NOMO-1 (cell line): ENCODE results near the gene PDLIM1.
A peak's percentile ranks its signal among the peaks of the same experiment; 100 is the strongest.
"Not testable (repeated sequence)": the region's sequence is repeated elsewhere in the genome, so short reads cannot be mapped to it uniquely, and the experiment has no call there.

Experiments
- DNase-seq, 2 experiments: peaks; one replicate each; lab custom pipeline; 2025; ENCODE audit not compliant: unreplicated experiment in 2 of 2; lab: John Stamatoyannopoulos, UW

Gene PDLIM1

DNA sequence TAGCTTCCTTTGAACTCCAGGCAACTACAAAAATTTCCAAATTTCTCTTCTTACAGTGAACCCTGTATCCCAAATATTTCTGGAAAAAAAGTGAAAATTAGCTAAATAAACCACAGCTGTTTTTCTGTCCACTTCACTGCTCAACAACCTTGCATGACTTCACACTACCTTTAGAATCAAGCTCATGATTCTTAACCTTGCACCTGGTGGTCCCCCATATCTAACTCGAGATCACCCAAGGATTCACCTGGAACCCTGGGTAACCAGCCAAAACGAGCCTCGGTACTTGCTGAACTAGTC is 47.5 kb downstream of the PDLIM1 start:
- DNase-seq, result no peak

DNA sequence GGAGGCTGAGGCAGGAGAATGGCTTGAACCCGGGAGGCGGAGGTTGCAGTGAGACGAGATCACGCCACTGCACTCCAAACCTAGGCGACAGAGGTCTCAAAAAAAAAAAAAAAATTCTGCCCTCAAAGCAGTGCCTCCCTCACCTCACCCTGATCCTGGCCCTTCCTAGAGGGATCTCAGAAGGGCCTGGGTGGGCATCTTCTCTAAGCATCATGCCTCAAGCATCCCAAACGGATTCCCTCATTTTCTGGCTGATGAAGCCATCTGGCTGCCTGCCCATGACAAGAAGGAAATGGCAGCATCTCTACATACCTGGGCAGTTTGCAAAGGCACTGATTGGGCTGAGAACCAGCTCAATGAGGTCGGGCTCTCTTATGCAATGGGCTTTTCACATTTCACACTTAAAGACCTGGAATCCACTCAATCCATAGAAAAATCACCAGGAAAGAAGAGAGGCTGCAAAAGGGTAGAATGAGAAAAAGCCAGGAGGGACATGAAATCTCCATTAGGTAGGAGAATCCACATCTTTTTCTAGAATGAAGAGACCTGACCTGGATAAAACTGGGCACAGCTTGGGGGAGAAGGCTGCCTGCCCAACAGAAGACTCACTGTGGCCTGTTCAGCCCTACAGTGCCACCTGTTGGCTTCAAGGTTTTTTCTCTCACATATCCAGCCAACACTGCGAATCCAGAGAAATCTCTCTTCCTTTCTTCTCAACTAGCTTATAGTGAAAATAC is 48.1 kb downstream of the PDLIM1 start:
- DNase-seq, result no peak

DNA sequence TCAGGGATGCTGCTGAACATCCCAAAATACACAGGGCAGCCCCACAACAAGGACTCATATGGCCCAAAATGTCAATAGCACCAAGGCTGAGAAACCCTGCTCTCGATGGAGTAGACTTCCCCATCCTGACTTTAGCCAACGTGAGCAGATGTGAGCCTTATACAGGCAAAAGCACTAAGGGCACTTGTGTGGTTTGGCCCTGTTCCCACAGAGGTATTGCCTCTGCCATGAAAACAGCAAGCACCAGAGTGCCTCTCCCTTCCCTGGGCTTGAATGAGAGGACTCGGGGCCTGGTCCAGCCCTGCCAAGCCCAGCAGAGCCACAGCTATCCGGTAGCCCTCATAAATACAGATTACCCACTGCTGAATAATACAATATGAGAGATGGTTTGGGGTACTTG is 49.3 kb downstream of the PDLIM1 start:
- DNase-seq, result no peak

- DNase-seq, result no peak
These were observed 50.0 kb downstream of the PDLIM1 start for GRCh38 chr10:95240811-95241210.

GRCh38 chr10:95240096-95240495 is 50.7 kb downstream of the PDLIM1 start:
- not testable (repeated sequence) for DNase-seq

GRCh38 chr10:95237376-95238170 is 53.2 kb downstream of the PDLIM1 start:
- no peak for DNase-seq

DNA sequence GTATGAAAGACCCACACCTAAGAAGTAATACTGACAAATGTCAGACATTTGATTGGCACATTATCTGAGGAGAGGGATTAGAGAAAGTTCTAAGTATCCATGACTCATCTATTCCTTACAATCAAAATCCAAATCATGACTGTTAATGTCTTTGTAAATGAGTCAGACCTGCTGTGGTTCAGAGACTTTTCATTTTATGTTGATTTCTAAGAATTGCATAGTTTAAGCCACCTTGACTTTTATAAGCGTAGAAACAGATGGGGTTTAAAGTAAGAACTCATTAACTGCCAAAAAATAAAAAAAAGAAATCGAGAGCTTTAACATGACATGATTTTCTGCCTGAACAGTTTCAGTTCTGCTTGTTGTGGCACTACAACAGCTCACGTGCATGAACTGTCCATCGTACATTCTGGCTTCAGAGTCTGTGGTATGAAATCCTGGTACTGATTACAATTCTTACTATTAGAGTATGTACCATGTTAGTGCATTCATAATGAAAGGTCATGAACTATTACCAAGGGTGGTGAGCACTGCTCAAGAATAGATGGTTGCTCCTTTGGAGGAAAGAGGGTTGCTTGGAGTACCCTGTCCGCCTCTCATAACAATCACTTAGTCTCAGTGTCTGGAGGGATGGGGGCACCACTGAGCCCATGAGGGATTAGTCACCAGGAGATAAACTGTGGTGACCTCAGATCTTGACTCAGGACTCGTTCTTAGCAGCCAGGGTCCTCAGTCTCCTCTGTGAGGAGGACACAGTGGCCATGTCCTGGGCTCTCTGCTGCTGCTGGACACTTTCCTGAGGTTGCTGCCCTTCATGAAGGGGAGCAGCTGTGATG is 54.5 kb downstream of the PDLIM1 start:
- DNase-seq, result peak; percentile 30 to 64

DNA sequence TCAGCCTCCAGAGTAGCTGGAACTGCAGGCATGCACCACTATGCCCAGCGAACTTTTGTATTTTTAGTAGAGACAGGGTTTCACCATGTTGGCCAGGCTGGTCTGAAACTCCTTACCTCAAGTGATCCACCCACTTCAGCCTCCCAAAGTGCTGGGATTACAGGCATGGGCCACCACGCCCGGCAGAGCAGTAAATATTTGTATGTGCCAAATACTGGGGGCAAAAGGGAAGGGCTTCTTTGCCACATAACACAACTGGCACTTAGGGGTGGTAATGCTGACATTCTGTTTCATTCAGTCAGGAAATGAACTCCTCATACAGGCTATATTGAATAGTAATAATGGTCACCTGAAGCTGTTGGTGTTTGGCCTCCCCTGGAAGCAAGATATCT is 55.1 kb downstream of the PDLIM1 start:
- DNase-seq, result no peak

DNA sequence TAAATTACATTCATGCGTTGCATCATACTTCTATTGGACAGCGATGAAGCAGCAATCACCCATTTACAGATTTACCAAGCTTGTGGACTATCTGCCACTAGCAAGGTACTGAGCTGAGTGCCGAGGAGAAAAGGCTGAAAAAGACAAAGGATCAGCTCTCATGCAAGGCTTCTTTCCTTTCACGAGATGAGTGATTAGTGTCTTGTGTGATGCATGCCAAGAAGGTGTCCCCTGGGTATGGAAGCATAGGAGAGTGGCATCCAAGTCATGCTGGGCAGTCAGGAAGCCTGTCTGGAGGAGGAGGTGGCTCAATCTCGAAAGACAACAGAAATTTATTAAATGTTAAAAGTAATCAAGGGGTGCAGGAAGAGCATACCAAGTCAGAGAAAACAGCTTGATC is 55.9 kb downstream of the PDLIM1 start:
- no peak for DNase-seq

- no peak for DNase-seq
These were observed 57.3 kb downstream of the PDLIM1 start for GRCh38 chr10:95233377-95234034.

DNA sequence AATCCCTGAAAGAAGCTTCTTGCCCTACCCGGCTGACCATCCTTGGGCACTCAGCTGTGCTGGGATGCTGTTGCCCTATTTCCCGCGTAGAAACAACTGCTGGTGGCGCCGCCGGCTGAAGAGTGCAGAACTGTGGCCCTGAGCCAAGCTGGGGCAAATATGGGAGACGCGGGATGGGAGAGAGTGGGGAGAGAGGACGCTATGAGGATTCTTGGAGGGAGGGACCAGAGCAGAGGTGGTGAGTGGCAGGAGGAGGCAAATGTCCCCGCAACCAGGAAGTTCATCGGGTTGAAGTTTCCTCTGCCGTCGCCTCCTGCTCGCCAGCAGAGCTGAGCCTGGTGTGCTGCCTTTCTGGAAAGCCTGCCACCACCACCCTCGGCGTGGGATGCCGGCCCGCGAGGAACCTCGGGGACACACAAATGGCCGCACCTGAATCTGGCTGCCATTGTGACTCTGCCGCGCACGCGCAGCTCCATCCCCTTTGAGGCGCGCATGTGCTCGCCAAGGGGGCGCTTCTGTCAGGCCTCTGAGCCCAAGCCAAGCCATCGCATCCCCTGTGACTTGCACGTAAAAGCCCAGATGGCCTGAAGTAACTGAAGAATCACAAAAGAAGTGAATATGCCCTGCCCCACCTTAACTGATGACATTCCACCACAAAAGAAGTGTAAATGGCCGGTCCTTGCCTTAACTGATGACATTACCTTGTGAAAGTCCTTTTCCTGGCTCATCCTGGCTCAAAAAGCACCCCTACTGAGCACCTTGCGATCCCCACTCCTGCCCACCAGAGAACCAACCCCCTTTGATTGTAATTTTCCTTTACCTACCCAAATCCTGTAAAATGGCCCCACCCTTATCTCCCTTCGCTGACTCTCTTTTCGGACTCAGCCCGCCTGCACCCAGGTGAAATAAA is 59.9 kb downstream of the PDLIM1 start:
- DNase-seq, result not testable (repeated sequence)

GRCh38 chr10:95229724-95230627 is 60.8 kb downstream of the PDLIM1 start:
- no peak for DNase-seq

GRCh38 chr10:95228934-95229723 is 61.7 kb downstream of the PDLIM1 start:
- not testable (repeated sequence) for DNase-seq

GRCh38 chr10:95225136-95225535 is 65.7 kb downstream of the PDLIM1 start:
- no peak for DNase-seq

DNA sequence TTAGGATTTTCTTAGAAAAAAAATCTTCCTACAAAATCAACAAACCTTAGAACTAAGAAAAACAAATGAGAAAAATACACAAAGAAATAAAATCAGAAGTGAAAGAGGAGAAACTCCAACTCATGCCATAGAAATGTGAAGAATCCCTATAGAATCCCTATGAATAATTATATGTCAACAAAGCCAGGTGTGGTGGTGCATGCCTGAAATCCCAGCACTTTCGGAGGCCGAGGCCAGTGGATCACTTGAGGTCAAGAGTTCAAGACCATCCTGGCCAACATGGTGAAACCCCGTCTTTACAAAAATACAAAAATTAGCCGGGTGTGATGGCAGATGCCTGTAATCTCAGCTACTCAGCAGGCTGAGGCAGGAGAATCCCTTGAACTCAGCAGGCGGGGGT is 69.7 kb downstream of the PDLIM1 start:
- DNase-seq, result no peak

DNA sequence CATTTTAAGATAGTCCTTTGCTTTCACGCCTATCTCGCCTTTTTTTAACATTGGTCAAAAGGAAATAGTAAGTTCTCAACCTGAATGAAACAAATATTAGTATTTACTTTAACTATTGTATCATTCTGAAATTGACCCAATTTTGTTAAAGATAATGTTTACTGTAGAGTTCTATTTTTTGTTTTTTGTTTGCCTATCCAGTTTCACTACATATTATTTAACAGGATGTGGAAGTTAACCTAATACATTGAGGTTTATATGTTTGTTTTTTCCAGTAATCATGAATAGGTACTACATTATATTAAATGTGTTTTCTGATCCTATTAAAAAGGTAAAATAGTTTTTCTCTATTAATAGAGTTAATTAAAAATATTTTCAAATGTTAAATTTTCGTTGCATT is 70.3 kb downstream of the PDLIM1 start:
- no peak for DNase-seq

DNA sequence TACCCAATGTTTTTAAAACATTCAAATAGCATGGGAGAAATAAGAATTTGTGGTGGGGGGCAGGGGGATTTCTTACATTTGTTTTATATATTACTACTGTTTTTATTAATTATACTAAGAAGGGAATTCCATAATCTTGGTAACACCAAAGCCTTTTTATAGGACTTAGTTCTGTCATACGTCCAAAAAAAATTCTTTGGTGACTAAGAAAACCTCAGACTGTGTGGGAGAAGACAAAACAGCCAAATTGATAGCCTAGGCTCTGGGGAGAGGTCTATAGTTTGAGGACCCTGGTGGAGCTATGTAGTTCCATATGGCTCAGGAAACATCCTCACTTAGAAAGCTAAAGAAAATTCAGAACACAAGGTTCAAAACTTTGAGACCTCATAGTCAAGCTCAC is 73.3 kb downstream of the PDLIM1 start:
- no peak for DNase-seq

- DNase-seq, result no peak
These were observed 76.0 kb downstream of the PDLIM1 start for GRCh38 chr10:95214793-95215192.
